HUES48 (cell line): ENCODE measurements around the gene DTYMK.
"Not testable (repeated sequence)": the region's sequence is repeated elsewhere in the genome, so short reads cannot be mapped to it uniquely, and the experiment has no call there.

Experiments
- H3K27ac ChIP-seq: one replicate; pipeline ENCODE4 v1.7.0; 2013; ENCODE audit warnings: low read depth, low read length, inconsistent platforms
- H3K27me3 ChIP-seq: 2 replicates; pipeline ENCODE4 v1.6.1; 2013; ENCODE audit warnings: mild to moderate bottlenecking, low read length; ENCODE audit not compliant: control insufficient read depth, insufficient read depth
- H3K36me3 ChIP-seq: 2 replicates; pipeline ENCODE4 v1.6.1; 2013; ENCODE audit warnings: low read length; ENCODE audit not compliant: control insufficient read depth, insufficient read depth
- H3K4me1 ChIP-seq: 2 replicates; pipeline ENCODE4 v1.6.1; 2013; ENCODE audit warnings: mild to moderate bottlenecking, low read length; ENCODE audit not compliant: control insufficient read depth, insufficient read depth
- H3K4me3 ChIP-seq: 2 replicates; pipeline ENCODE4 v1.5.1; 2013; ENCODE audit warnings: mild to moderate bottlenecking, low read depth, low read length
- H3K9ac ChIP-seq: 2 replicates; pipeline ENCODE4 v1.6.1; 2013; ENCODE audit warnings: mild to moderate bottlenecking, low read depth, low read length, moderate library complexity
- H3K9me3 ChIP-seq: 2 replicates; pipeline ENCODE4 v1.6.1; 2013; ENCODE audit warnings: low read length; ENCODE audit not compliant: control insufficient read depth, insufficient read depth

DTYMK gene

DNA sequence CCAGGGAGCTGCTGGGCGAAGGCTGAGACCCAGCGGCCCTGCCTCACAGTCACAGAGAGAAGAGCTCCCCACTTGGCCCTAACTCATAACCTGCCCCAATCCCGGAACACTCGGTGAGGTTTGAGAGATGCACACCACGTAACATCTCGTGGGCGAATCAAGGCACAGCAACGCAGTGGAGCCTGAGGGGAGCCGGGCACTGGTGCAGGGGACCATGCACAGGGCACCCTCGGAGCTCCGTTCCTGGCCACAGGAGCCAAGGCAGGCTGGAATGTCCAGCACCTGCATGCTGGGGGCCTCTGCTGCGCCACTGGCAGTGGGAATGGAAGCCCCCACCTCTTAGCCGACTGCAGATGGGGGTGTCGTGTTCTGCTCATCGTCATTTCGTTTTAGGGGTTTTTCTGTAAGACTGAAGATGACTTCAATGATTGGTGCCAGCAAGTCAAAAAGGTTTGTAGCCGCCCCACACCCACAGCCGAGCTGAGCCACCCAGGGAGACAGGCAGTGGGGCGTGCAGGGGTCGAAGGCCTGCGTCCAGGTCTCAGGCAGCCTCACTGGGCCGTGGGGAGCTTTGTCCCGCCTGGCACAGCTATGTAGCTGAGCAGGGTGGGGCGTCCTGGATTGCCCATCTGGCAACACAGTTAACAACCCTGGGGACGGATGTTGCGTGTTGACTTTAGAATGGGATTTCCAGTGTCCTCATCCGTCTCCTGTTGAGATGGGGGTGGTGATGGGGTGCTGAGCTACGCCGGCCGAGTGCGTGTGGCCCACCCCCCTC lies 16.1 kb downstream of the DTYMK start:
- H3K9me3 ChIP-seq: no peaks in the 10 kb centered on the region
- H3K4me3 ChIP-seq: no peak overlapping the region
- H3K27ac ChIP-seq: no peak overlapping the region
- H3K27me3 ChIP-seq: no peaks in the 10 kb centered on the region
- H3K36me3 ChIP-seq: peaks cover 56% of the 10 kb centered on the region
- no peaks in the 10 kb centered on the region for H3K4me1 ChIP-seq
- no peak overlapping the region for H3K9ac ChIP-seq

DNA sequence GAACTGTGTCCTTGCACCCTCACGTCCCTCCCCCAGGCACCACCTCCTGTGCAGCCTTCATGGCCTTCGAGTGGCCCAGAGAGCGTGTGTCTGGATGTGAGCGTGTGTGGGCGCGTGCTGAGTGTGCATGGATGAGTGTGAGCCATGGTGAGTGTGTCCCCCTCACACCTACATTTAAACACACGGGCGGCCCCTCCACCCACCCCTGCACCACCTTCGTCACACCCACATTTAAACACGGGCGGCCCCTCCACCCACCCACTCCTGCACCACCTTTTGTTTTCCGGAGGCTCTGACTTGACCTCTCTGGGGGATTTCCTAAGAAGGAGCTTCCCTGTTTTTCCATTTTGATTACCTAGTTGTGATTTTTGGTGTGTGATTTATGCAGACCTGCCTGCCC lies 17.8 kb downstream of the DTYMK start:
- Histone ChIP-seq H3K4me1 (0 out of 2 replicates have a peak, but pooled peaks cover 2% of the 10 kb centered on the region), H3K4me3 (no peak overlapping the region), H3K36me3 (peaks cover 49% of the 10 kb centered on the region), H3K9me3 (no peaks in the 10 kb centered on the region), H3K27me3 (no peaks in the 10 kb centered on the region), H3K27ac (no peak overlapping the region), H3K9ac (no peak overlapping the region)

DNA sequence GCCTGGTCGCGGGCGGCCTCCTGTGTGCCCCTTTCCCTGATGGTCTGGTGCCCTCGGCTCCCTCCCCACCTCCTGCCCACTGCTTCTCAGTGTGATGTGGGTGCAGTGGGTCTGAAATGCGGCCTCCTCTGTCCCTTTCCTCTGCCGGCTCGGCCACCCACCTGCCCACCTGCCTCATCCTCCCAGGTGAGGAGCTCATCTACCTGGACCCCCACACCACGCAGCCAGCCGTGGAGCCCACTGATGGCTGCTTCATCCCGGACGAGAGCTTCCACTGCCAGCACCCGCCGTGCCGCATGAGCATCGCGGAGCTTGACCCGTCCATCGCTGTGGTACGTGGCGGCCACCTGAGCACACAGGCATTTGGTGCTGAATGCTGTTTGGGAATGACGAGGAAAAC lies 18.3 kb downstream of the DTYMK start:
- 0 out of 2 replicates have a peak, but pooled peaks cover 2% of the 10 kb centered on the region for H3K4me1 ChIP-seq
- no peaks in the 10 kb centered on the region for H3K27me3 ChIP-seq
- no peak overlapping the region for H3K4me3 ChIP-seq
- no peaks in the 10 kb centered on the region for H3K9me3 ChIP-seq
- H3K36me3 ChIP-seq: peaks cover 49% of the 10 kb centered on the region
- H3K27ac ChIP-seq: no peak overlapping the region
- no peak overlapping the region for H3K9ac ChIP-seq

DNA sequence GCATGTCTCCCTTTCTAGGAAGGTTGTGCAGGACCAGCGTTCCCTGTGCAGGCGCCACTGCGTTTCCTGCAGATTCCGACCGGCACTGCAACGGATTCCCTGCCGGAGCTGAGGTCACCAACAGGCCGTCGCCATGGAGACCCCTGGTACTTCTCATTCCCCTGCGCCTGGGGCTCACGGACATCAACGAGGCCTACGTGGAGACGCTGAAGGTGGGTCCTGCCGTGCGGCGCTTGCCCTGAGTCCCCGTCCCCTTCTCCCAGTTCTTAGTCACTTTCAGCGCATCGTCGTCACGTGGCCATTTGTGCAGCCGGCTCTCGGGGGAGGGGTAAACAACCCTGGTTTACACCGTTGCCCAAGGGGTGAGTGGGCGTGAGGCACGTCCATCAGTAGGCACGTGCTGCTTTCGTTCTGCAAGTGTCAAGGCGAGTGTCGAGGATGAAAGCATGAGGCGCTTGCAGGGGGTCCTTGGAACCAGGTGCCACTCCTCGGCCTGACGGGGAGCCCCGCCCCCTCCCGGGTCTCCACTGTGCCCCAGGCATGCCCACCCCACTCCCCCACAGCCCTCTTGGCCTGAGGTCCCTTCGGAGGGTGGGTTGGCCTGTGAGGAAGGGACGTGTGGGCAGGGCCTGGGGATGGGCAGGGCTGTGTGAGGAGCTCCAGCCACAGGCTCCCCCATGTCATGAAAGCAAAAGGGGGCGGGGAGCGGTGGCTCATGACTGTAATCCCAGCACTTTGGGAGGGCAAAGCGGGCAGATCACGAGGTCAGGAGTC lies 19.8 kb downstream of the DTYMK start:
- Histone ChIP-seq H3K27me3 (no peaks in the 10 kb centered on the region), H3K9me3 (no peaks in the 10 kb centered on the region), H3K36me3 (peaks cover 41% of the 10 kb centered on the region), H3K4me1 (0 out of 2 replicates have a peak, but pooled peaks cover 2% of the 10 kb centered on the region), H3K27ac (no peak overlapping the region), H3K9ac (no peak overlapping the region), H3K4me3 (no peak overlapping the region)

DNA sequence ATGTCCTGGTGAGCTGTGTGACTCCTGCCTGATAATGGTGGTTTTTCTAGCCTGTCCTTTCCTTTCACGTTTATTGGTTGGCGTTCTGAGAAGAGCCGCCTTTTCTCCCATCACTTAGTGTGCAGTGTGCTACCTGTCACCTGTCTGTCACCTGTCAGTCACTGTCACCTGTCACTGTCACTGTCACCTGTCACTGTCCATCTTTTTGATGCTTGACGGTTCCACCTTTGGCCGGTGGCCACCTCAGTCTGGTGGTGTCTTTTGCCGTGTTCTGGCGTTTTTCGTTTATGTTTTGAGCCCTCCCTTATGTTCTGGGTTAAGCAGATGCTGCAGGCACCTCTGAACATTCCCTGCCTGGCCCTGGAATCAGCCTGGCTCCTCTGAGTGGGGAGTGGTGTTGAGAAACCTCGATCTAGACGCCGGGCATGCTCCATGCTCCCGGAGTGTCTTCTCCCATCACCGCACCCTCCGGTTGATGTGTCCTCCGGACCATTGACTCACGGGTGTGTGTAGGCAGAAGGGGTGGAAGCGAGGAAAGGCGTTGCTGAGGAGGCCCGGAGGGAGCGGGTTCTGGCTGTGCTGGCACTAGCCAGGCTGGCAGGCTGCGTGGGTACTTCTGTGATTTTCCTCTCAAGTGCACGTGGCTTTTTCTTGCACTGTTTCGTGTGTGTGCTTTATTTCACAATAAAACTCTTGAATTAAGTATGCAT lies 20.7 kb downstream of the DTYMK start:
- H3K9me3 ChIP-seq: no peaks in the 10 kb centered on the region
- H3K27ac ChIP-seq: no peak overlapping the region
- 0 out of 2 replicates have a peak, but pooled peaks cover 2% of the 10 kb centered on the region for H3K4me1 ChIP-seq
- no peak overlapping the region for H3K4me3 ChIP-seq
- no peak overlapping the region for H3K9ac ChIP-seq
- peaks cover 45% of the 10 kb centered on the region for H3K36me3 ChIP-seq
- H3K27me3 ChIP-seq: no peaks in the 10 kb centered on the region

DNA sequence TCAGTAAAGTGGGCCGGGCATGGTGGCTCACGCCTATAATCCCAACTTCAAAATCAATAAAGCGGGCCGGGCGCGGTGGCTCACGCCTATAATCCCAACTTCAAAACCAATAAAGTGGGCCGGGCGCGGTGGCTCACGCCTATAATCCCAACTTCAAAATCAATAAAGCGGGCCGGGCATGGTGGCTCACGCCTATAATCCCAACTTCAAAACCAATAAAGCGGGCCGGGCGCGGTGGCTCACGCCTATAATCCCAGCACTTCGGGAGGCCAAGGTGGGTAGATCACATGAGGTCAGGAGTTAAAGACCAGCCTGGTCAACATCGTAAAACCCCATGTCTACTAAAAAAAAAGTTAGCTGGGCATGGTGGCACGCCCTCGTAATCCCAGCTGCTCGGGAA lies 23.9 kb downstream of the DTYMK start:
- not testable (repeated sequence) for H3K27me3 ChIP-seq, H3K27ac ChIP-seq, H3K9ac ChIP-seq, H3K4me1 ChIP-seq, H3K4me3 ChIP-seq, H3K9me3 ChIP-seq
- H3K36me3 ChIP-seq: peaks cover 47% of the 10 kb centered on the region

DNA sequence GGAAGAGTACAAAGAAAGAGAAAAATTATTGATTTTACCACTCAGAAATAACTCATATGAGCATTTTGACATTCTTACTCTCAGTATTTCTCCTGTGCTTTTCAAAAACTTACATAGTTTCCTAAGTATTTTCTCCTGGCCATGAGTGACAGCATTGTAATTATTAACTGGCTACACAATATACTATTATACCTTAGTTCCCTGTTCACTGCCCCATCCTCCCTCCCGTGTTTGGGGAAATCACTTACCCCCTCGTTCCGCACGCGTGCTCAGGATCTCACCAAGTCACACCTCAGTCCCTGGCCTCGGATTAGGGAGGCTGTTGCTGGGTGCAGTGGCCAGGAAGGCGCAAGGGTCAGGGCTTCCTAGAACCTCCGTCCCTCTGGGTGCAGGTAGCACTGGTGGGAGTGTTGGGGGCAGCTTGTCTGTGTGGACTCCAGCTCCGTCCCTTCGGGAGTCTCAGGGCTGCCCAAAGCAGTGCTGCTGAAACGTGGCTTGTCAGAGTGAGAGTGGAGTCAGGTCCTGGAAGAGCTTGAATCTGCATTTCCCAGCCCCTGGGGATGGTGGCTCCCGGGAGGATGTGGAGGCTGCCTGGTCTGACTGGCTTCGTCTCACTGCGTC lies 25.9 kb downstream of the DTYMK start:
- H3K27ac ChIP-seq: no peak overlapping the region
- H3K9me3 ChIP-seq: no peaks in the 10 kb centered on the region
- H3K4me1 ChIP-seq: 0 out of 2 replicates have a peak, but pooled peaks cover 2% of the 10 kb centered on the region
- peaks cover 52% of the 10 kb centered on the region for H3K36me3 ChIP-seq
- no peak overlapping the region for H3K9ac ChIP-seq
- no peak overlapping the region for H3K4me3 ChIP-seq
- H3K27me3 ChIP-seq: no peaks in the 10 kb centered on the region

DNA sequence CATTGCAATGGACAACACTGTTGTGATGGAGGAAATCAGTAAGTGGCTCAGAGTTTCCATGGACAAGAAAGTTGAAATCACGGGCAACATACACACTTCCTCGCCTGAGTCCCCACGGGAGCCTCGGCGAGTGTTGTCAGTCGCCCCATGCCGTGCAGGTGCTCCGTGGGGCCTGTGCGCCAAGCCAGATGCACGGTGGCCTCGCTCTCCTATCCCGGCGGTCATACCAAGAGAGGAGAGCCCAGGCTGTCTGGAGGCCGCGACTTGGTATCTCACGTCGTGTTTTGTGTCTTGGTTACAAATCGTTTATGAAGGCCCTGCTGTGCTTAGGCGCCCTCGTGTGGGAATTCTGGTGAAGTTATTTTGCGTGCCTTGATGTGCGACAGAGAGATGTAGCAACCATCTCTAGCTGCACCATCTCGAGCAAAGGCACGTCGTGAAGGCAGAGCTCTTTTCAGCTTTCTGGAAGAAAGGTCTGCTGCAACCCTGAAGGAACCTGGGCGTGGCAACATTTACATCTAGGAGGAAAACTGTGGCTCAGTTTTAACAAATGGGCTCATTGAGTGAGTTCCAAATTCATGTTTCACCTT lies 27.4 kb downstream of the DTYMK start:
- no peak overlapping the region for H3K9ac ChIP-seq
- no peaks in the 10 kb centered on the region for H3K9me3 ChIP-seq
- H3K4me1 ChIP-seq: no peaks in the 10 kb centered on the region
- H3K4me3 ChIP-seq: no peak overlapping the region
- no peaks in the 10 kb centered on the region for H3K27me3 ChIP-seq
- H3K27ac ChIP-seq: peak overlapping the region; percentile 36
- peaks cover 66% of the 10 kb centered on the region for H3K36me3 ChIP-seq

DNA sequence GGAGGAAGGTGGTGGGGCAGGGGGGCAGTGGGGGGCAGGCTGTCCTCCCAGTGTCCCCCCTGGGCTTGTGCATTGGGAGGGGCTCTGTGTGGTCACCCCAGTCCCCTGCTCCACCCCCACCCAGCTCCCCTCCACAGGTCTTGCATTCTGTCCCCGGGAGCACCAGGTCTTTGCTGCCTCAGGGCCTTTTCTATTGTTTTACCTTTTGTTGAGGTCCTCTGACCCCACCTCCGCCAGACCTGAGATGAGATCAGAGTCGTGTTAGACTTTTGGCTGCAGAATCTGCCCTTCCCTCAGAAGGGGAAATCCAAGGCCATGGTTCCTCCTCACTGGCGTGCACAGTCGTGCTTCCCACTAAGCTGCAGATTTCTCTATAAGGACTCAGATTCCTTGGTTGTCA lies 28.3 kb downstream of the DTYMK start:
- H3K4me3 ChIP-seq: no peak overlapping the region
- H3K9ac ChIP-seq: no peak overlapping the region
- H3K9me3 ChIP-seq: no peaks in the 10 kb centered on the region
- H3K27ac ChIP-seq: no peak overlapping the region
- H3K4me1 ChIP-seq: no peaks in the 10 kb centered on the region
- peaks cover 74% of the 10 kb centered on the region for H3K36me3 ChIP-seq
- no peaks in the 10 kb centered on the region for H3K27me3 ChIP-seq

DNA sequence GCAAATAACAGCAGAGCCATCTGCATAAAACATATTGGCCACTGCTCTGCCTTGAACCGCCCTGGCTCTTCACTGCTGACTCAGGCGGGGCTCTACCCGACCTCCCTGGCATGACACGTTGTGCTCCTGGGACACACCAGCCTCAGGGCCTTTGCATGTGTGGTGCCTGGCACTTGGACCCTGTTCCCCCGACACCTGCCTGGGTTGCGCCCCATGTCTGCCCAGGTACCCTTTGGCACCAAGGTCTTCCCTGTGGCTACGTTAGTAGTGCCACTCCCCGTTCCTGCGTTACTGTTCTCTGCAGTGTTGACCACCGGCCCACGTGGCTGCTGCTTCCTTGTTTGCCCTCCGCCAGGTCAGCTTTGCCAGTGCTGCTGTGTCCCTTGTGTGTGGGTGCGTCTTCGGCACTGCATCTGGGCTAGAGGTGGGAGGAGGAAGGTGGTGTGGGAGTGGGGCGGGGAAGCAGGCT lies 28.8 kb downstream of the DTYMK start:
- H3K36me3 ChIP-seq: peaks cover 79% of the 10 kb centered on the region
- no peak overlapping the region for H3K27ac ChIP-seq
- H3K27me3 ChIP-seq: no peaks in the 10 kb centered on the region
- H3K9ac ChIP-seq: no peak overlapping the region
- no peaks in the 10 kb centered on the region for H3K9me3 ChIP-seq
- H3K4me1 ChIP-seq: no peaks in the 10 kb centered on the region
- no peak overlapping the region for H3K4me3 ChIP-seq
